NB4 (cell line): ENCODE measurements around the gene CMIP.

Source experiments
- POLR2A ChIP-seq: IDR thresholded peaks from 2 replicates; pipeline ENCODE4 v1.6.1; 2011; ENCODE audit warnings: mild to moderate bottlenecking; ENCODE audit not compliant: insufficient read length; ENCODE audit errors: extremely low read depth
- TF ChIP-seq, protein P1 (sequence below): IDR thresholded peaks from one replicate; pipeline ENCODE4 v1.5.1; 2012; ENCODE audit warnings: low read depth, low read length

- TF ChIP-seq, protein P1, sequence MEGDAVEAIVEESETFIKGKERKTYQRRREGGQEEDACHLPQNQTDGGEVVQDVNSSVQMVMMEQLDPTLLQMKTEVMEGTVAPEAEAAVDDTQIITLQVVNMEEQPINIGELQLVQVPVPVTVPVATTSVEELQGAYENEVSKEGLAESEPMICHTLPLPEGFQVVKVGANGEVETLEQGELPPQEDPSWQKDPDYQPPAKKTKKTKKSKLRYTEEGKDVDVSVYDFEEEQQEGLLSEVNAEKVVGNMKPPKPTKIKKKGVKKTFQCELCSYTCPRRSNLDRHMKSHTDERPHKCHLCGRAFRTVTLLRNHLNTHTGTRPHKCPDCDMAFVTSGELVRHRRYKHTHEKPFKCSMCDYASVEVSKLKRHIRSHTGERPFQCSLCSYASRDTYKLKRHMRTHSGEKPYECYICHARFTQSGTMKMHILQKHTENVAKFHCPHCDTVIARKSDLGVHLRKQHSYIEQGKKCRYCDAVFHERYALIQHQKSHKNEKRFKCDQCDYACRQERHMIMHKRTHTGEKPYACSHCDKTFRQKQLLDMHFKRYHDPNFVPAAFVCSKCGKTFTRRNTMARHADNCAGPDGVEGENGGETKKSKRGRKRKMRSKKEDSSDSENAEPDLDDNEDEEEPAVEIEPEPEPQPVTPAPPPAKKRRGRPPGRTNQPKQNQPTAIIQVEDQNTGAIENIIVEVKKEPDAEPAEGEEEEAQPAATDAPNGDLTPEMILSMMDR, result no peak
- no peak for TF ChIP-seq POLR2A
Measured at GRCh38 chr16:81515721-81516120, 71.1 kb downstream of the CMIP start.
